HEK293T (cell line): ENCODE data around the gene ZCCHC7.

ENCODE experiments used
- ARNT ChIP-seq: fragments of 450-650 bp; IDR thresholded peaks from 2 replicates; pipeline ENCODE4 v1.6.1; 2017; ENCODE audit warnings: mild to moderate bottlenecking
- BHLHE40 ChIP-seq: fragments of 450-650 bp; IDR thresholded peaks from 2 replicates; pipeline ENCODE4 v1.6.1; 2016; ENCODE audit warnings: mild to moderate bottlenecking, moderate library complexity, borderline replicate concordance
- CTBP1 ChIP-seq: fragments of 450-650 bp; IDR thresholded peaks from 2 replicates; pipeline ENCODE4 v1.6.1; 2016; ENCODE audit warnings: borderline replicate concordance
- ELF4 ChIP-seq: fragments of 450-650 bp; IDR thresholded peaks from 2 replicates; pipeline ENCODE4 v1.6.1; 2017; ENCODE audit warnings: antibody characterized with exemption
- FOXA1 ChIP-seq: fragments of 450-650 bp; IDR thresholded peaks from 2 replicates; pipeline ENCODE4 v1.6.1; 2016; ENCODE audit warnings: mild to moderate bottlenecking
- FOXK2 ChIP-seq: fragments of 450-650 bp; IDR thresholded peaks from 2 replicates; pipeline ENCODE4 v1.6.1; 2016; ENCODE audit warnings: mild to moderate bottlenecking
- LEF1 ChIP-seq: fragments of 450-650 bp; IDR thresholded peaks from 2 replicates; pipeline ENCODE4 v1.6.1; 2017; ENCODE audit warnings: mild to moderate bottlenecking, borderline replicate concordance
- SP1 ChIP-seq: fragments of 450-650 bp; IDR thresholded peaks from 2 replicates; pipeline ENCODE4 v1.6.1; 2017
- TARDBP ChIP-seq: fragments of 450-650 bp; IDR thresholded peaks from 2 replicates; pipeline ENCODE4 v1.6.1; 2016
- ZNF384 ChIP-seq: fragments of 450-650 bp; IDR thresholded peaks from 2 replicates; pipeline ENCODE4 v1.6.1; 2016

DNA sequence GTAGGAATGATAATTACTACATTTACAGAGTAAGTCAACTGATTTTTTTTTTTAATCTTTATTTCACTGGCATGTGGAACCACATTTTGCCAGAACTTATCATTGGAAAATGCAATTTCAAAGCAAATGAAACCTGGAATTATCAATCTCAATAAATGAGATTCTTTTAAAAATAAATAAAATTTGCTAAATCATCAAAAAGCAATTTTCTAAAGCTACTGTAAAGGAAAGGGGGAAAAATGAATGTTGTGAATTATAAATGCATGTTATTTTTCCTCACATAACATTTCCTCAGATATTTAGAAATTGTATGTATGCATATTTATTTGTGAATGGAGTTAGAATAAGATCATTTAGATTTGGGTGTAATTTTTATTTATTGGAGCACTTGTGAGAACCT is 212.2 kb downstream of the ZCCHC7 start:
- no peak for TF ChIP-seq FOXA1
- no peak for TF ChIP-seq FOXK2
- no peak for TF ChIP-seq SP1
- TF ChIP-seq LEF1, result no peak
- TF ChIP-seq CTBP1, result no peak
- no peak for TF ChIP-seq ZNF384
- no peak for TF ChIP-seq BHLHE40
- TF ChIP-seq ELF4, result no peak
- no peak for TF ChIP-seq TARDBP
- no peak for TF ChIP-seq ARNT
